GM23338 (cell line): ENCODE results near the gene BSND.

Experiments used
- CREB1 ChIP-seq: fragments of 250-450 bp; sonication (Bioruptor Pico); IDR thresholded peaks from 2 replicates; pipeline ENCODE4 v1.5.0; 2020; ENCODE audit warnings: low read depth, mild to moderate bottlenecking, moderate library complexity
- CTCF ChIP-seq, 2 experiments: fragments of 200-600 bp in 1 of 2; sonication (generic) in 1 of 2; conservative IDR thresholded peaks; 2 replicates each; pipeline versions ENCODE4 v1.5.1 to v1.6.1; 2016 to 2017; ENCODE audit warnings: antibody characterized with exemption in 2 of 2, low read depth in 2 of 2, mild to moderate bottlenecking in 2 of 2, moderate library complexity in 1 of 2
- ETS1 ChIP-seq: IDR thresholded peaks from 2 replicates; pipeline ENCODE4 v1.6.1; 2016; ENCODE audit warnings: antibody characterized with exemption
- EZH2 ChIP-seq: fragments of 200-600 bp; sonication (generic); IDR thresholded peaks from one replicate; pipeline ENCODE4 v1.8.0; 2017; ENCODE audit warnings: antibody characterized with exemption, mild to moderate bottlenecking, low read depth; ENCODE audit not compliant: unreplicated experiment
- EZH2phosphoT487 ChIP-seq: fragments of 200-600 bp; sonication (generic); IDR thresholded peaks from one replicate; pipeline ENCODE4 v1.8.1; 2018; ENCODE audit warnings: antibody characterized with exemption; ENCODE audit not compliant: unreplicated experiment
- JUNB ChIP-seq: IDR thresholded peaks from one replicate; pipeline ENCODE4 v1.6.1; 2016; ENCODE audit warnings: antibody characterized with exemption; ENCODE audit not compliant: unreplicated experiment
- NANOG ChIP-seq: IDR thresholded peaks from 2 replicates; pipeline ENCODE4 v1.6.1; 2016; ENCODE audit warnings: antibody characterized with exemption, borderline replicate concordance
- POLR2AphosphoS5 ChIP-seq: IDR thresholded peaks from 2 replicates; pipeline ENCODE4 v1.6.1; 2016; ENCODE audit warnings: antibody characterized with exemption, low read depth
- REST ChIP-seq: IDR thresholded peaks from one replicate; pipeline ENCODE4 v1.6.1; 2018; ENCODE audit warnings: antibody characterized with exemption; ENCODE audit not compliant: unreplicated experiment
- STAT1 ChIP-seq: IDR thresholded peaks from one replicate; pipeline ENCODE4 v1.6.1; 2016; ENCODE audit warnings: antibody characterized with exemption; ENCODE audit not compliant: unreplicated experiment
- ZNF114 ChIP-seq: fragments of 250-450 bp; sonication (Bioruptor Pico); IDR thresholded peaks from 2 replicates; pipeline ENCODE4 v1.5.0; 2020; ENCODE audit warnings: mild to moderate bottlenecking, moderate library complexity
- ZNF331 ChIP-seq: fragments of 250-450 bp; sonication (Bioruptor Pico); IDR thresholded peaks from 2 replicates; pipeline ENCODE4 v1.5.0; 2020; ENCODE audit warnings: low read depth, mild to moderate bottlenecking, moderate library complexity

- no peak for TF ChIP-seq CTCF (conservative IDR thresholded peaks at IDR 0.05; ENCODE audit: low read depth in 2 of 2)
- no peak for TF ChIP-seq EZH2phosphoT487
- TF ChIP-seq REST: no peak
- no peak for TF ChIP-seq POLR2AphosphoS5
- no peak for TF ChIP-seq EZH2
- TF ChIP-seq CREB1 (CRISPR knock-in tag): no peak
- TF ChIP-seq JUNB: no peak
- TF ChIP-seq STAT1: no peak
- TF ChIP-seq ETS1: no peak
- TF ChIP-seq NANOG: no peak
- no peak for TF ChIP-seq ZNF331 (CRISPR knock-in tag)
- TF ChIP-seq ZNF114 (CRISPR knock-in tag): no peak
Measured at GRCh38 chr1:55015123-55015522, 16.4 kb downstream of the BSND start.
